GM23248 (cell line): Measurements from ENCODE around the gene VPS54. TPM values are rescaled to one million over a fixed set of nuclear protein-coding genes. Genes with fewer than 3 reads are reported as not detected.

Experiments
- DNase-seq: peaks from one replicate; pipeline ENCODE4 v3.0.0-alpha.2; 2015
- H2AFZ ChIP-seq: fragments of 200-600 bp; sonication (generic); 2 replicates; pipeline ENCODE4 v1.6.1; 2016; ENCODE audit warnings: antibody characterized with exemption
- H3F3A ChIP-seq: fragments of 200-600 bp; sonication (generic); 2 replicates; pipeline ENCODE4 v1.6.1; 2016; ENCODE audit warnings: mild to moderate bottlenecking, antibody characterized with exemption, mixed run types; ENCODE audit not compliant: insufficient read depth
- H3K27ac ChIP-seq: fragments of 200-600 bp; sonication (generic); 2 replicates; pipeline ENCODE4 v1.5.1; 2016; ENCODE audit warnings: mild to moderate bottlenecking
- H3K27me3 ChIP-seq: fragments of 200-600 bp; sonication (generic); replicated peaks from 2 replicates; pipeline ENCODE4 v1.6.1; 2016; ENCODE audit warnings: mild to moderate bottlenecking; ENCODE audit not compliant: insufficient read depth
- H3K36me3 ChIP-seq: fragments of 200-600 bp; sonication (generic); 2 replicates; pipeline ENCODE4 v1.6.1; 2016; ENCODE audit warnings: low read depth, mild to moderate bottlenecking
- H3K4me1 ChIP-seq: fragments of 200-600 bp; sonication (generic); 2 replicates; pipeline ENCODE4 v1.6.1; 2016; ENCODE audit warnings: mild to moderate bottlenecking; ENCODE audit not compliant: insufficient read depth
- H3K4me2 ChIP-seq: fragments of 200-600 bp; sonication (generic); one replicate; pipeline ENCODE4 v1.6.1; 2016; ENCODE audit warnings: mild to moderate bottlenecking; ENCODE audit not compliant: unreplicated experiment
- H3K4me3 ChIP-seq: fragments of 200-600 bp; sonication (generic); 2 replicates; pipeline ENCODE4 v1.5.1; 2016; ENCODE audit warnings: mild to moderate bottlenecking
- H3K79me2 ChIP-seq: fragments of 200-600 bp; sonication (generic); 2 replicates; pipeline ENCODE4 v1.6.1; 2016; ENCODE audit warnings: mild to moderate bottlenecking; ENCODE audit not compliant: insufficient read depth
- H3K9ac ChIP-seq: fragments of 200-600 bp; sonication (generic); 2 replicates; pipeline ENCODE4 v1.6.1; 2016; ENCODE audit warnings: mild to moderate bottlenecking
- H3K9me2 ChIP-seq: fragments of 200-600 bp; sonication (generic); 2 replicates; pipeline ENCODE4 v1.6.1; 2016; ENCODE audit warnings: mixed run types, mild to moderate bottlenecking, moderate library complexity; ENCODE audit not compliant: insufficient read depth
- H3K9me3 ChIP-seq: fragments of 200-600 bp; sonication (generic); one replicate; pipeline ENCODE4 v1.6.1; 2017; ENCODE audit warnings: low read depth
- H4K20me1 ChIP-seq: fragments of 200-600 bp; sonication (generic); 2 replicates; pipeline ENCODE4 v1.6.0; 2016; ENCODE audit not compliant: insufficient read depth
- EZH2 ChIP-seq: fragments of 200-600 bp; sonication (generic); IDR thresholded peaks from 2 replicates; pipeline ENCODE4 v1.6.1; 2018; ENCODE audit warnings: antibody characterized with exemption, mild to moderate bottlenecking; ENCODE audit not compliant: insufficient read depth, poor library complexity, severe bottlenecking
- EZH2phosphoT487 ChIP-seq: fragments of 200-600 bp; sonication (generic); IDR thresholded peaks from 2 replicates; pipeline ENCODE4 v1.6.1; 2018; ENCODE audit warnings: antibody characterized with exemption, moderate library complexity, mild to moderate bottlenecking, low read depth; ENCODE audit not compliant: insufficient read depth
- WGBS, 2 experiments: methylation state at CpG; one replicate each; pipeline ENCODE4 v1.1.6; 2015 to 2017; ENCODE audit warnings: low lambda C conversion rate in 2 of 2, low coverage in 1 of 2; ENCODE audit errors: missing lambda C conversion rate in 2 of 2; 5-methylcytosine and 5-hydroxymethylcytosine counted together
- in situ Hi-C: fragments of 300-500 bp; cut with MboI; formaldehyde crosslinking; loops from 2 replicates; pipeline ENCODE4 v1.15.0; 2020
- polyA plus RNA-seq: library from polyadenylated mRNA; unstranded; fragments of >200 nt; fragmentation: Nextera tagmentation; extraction: Ambion mirVana; gene quantifications from 2 replicates; pipeline ENCODE4 v1.2.1, GENCODE V29; 2016
- total RNA-seq: library from RNA; depleted of rRNA; stranded (reverse); fragments of >200 nt; shearing (Covaris generic); gene quantifications from 2 replicates; pipeline ENCODE4 v1.2.3, GENCODE V29; 2014

The VPS54 gene
- total and polyA plus RNA-seq, 2 experiments from 2014 or later, result 6.5 to 12.9 TPM

DNA sequence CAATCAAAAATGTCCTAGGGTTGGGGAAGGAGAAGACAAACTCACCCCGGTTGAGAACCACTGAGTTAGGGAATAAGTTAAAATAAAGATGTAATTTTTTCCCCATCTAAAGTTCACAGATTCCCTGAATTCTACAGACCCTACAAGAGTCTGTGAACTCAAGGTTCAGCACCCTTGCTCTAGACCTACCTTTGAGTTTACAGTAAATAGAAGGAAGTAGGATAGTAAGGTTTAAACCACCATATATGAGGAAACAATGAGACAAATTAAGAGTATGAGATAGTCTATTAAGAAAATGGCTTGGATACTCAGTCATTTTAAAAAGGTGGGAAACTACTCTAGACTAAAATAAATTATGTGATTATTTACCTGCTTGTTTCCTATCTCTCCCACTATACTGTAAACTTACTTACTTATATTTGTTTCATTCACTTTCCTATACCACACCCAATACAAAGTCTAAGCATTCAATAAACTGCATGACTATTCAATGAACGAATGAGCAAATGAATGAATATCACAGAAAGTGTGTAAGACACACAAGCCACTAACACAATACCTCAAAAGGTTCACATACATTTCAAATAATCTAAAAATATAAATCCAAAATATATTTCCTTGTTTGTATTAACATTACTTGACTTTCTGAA, 13.4 kb downstream of the VPS54 start:
- H4K20me1 ChIP-seq, result peaks cover 10% of the 10 kb centered on the region; the same call in 1 of the 2 replicates

DNA sequence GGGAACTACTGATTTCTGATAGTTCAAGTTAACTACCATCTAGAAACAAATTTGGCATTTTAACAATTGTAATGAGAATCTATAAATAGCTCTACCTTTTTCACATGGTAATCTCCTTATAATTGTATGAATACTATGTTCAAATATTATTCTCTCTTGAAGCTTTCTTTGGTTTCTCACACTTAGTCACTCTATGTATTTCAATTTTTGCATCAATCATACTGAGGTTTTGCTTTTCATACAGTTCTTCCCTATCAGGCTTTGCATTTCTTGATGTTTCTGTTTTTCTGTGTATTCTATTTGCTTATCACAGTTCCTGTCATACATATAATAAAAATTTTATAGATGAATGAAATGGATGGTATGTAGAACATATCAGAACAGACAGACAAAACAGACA, 16.0 kb downstream of the VPS54 start:
- DNase-seq, result no peak
- Histone ChIP-seq H3K4me2 (no peak overlapping the region), H3K27me3 (no peaks in the 10 kb centered on the region), H3K9me3 (no peaks in the 10 kb centered on the region), H3K4me3 (no peak overlapping the region), H3K4me1 (no peaks in the 10 kb centered on the region), H3K9me2 (no peaks in the 10 kb centered on the region; the same call in 1 of the 2 replicates), H3K79me2 (peaks cover 100% of the 10 kb centered on the region), H4K20me1 (peaks cover 10% of the 10 kb centered on the region; the same call in 1 of the 2 replicates), H3K27ac (no peak overlapping the region), H2AFZ (no peak overlapping the region), H3F3A (no peaks in the 10 kb centered on the region), H3K9ac (no peak overlapping the region), H3K36me3 (no peaks in the 10 kb centered on the region)
- in situ Hi-C loops, result no loop called here
- TF ChIP-seq EZH2 (no peak), EZH2phosphoT487 (no peak)

More for the DNA sequence above, 13.4 kb downstream of the VPS54 start:
- Histone ChIP-seq H3K27ac (no peak overlapping the region), H3K4me3 (no peak overlapping the region), H3K9me3 (no peaks in the 10 kb centered on the region), H3K9me2 (no peaks in the 10 kb centered on the region), H3K79me2 (peaks cover 100% of the 10 kb centered on the region), H3K4me2 (no peak overlapping the region), H3K36me3 (no peaks in the 10 kb centered on the region), H3K9ac (no peak overlapping the region), H2AFZ (no peak overlapping the region), H3F3A (no peaks in the 10 kb centered on the region), H3K27me3 (no peaks in the 10 kb centered on the region), H3K4me1 (no peaks in the 10 kb centered on the region)
- no peak for DNase-seq
- no peak for TF ChIP-seq EZH2phosphoT487
- no peak for TF ChIP-seq EZH2
- in situ Hi-C loops, result no loop called here
- WGBS, 2 experiments, result 99 to 100% methylated on average over 2 of the region's 2 CpGs

DNA sequence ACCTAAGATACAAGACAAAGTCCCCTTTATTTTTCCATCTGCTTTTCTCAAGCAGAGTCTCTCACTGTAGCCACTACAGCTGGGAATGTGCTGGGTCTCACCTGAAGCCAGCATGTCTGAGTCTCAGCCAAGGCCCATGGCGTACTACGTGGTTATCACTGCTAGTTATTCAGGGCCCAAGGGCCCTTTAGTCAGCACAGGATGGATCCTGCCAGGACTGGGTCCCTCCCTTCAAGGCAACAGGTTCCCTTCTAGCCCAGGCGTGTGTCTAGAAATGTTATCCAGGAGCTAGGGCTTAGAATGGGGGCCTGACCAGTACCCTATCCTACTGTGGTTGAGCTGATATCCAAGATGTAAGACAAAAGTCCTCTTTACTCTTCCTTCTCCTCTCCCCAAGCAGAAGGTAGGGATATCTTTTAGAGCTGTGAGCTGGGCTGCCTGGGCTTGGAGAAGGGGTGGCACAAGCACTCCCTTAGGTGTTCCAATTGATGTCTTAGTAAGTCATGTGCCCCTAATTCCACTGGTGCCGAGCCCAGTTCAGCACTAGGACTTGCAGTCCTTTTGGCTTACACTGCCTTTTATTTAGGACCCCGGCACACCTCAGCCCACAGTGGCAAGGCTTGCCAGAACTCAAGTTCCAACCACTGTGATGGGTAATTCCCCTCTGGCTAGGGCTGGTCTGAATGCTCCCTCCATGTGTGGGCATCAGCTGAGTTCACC, 17.7 kb downstream of the VPS54 start:
- in situ Hi-C loops, result no loop called here
- H3K9me2 ChIP-seq, result no peaks in the 10 kb centered on the region; the same call in 1 of the 2 replicates
- TF ChIP-seq EZH2 (no peak), EZH2phosphoT487 (no peak)
- no peak overlapping the region for H3K4me2 ChIP-seq
- no peak overlapping the region for H3K9ac ChIP-seq
- DNase-seq, result no peak
- H3K4me1 ChIP-seq, result no peaks in the 10 kb centered on the region
- H3K36me3 ChIP-seq, result no peaks in the 10 kb centered on the region
- no peaks in the 10 kb centered on the region for H3K27me3 ChIP-seq
- H3K4me3 ChIP-seq, result no peak overlapping the region
- no peaks in the 10 kb centered on the region for H3K9me3 ChIP-seq
- H3K79me2 ChIP-seq, result peaks cover 99% of the 10 kb centered on the region
- H3K27ac ChIP-seq, result no peak overlapping the region
- H4K20me1 ChIP-seq, result peaks cover 10% of the 10 kb centered on the region; the same call in 1 of the 2 replicates
- H2AFZ ChIP-seq, result no peak overlapping the region
- H3F3A ChIP-seq, result no peaks in the 10 kb centered on the region
- WGBS, 2 experiments, result 98 to 99% methylated on average over 5 of the region's 5 CpGs

DNA sequence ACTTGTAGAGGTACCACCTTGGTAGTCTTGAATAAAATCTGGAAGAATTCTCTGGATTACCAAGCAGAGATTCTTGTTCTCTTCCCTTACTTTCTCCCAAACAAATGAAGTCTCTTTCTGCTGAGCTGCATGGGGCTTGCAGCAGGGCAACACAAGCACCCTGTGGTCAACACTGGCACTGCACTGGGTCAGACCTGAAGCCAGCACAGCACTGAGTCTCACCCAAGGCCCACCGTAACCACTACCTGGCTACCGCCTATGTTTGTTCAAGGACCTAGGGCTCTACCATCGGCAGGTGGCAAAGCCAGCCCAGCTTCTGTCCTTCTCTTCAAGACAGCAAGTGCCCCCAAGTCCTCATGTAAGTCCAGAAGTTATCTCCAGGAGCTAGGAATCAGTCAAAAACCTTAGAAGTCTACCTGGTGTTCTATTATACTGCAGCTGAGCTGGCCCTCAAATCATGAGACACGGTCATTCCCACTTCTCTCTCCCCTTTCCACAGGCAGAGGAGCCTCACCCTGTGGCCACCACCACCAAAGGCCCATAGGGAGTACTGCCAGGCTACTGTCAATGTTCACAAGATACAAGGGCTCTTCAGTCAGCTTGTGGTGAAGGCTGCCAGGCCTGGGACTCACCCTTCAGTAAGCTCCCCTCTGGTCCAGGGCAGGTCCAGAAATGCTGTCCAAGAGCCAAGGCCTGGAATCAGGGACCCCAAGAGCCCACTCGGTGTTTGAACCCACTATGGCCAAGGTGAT, 18.4 kb downstream of the VPS54 start:
- Histone ChIP-seq H3K27ac (no peak overlapping the region), H3K36me3 (no peaks in the 10 kb centered on the region), H3K9me3 (no peaks in the 10 kb centered on the region), H3F3A (peaks cover 2% of the 10 kb centered on the region; the same call in 1 of the 2 replicates), H3K79me2 (peaks cover 99% of the 10 kb centered on the region), H2AFZ (no peak overlapping the region), H3K4me3 (no peak overlapping the region), H4K20me1 (peaks cover 10% of the 10 kb centered on the region; the same call in 1 of the 2 replicates), H3K4me2 (no peak overlapping the region), H3K9me2 (no peaks in the 10 kb centered on the region; the same call in 1 of the 2 replicates), H3K4me1 (no peaks in the 10 kb centered on the region), H3K9ac (no peak overlapping the region), H3K27me3 (no peaks in the 10 kb centered on the region)
- no peak for DNase-seq
- 97 to 98% methylated on average over 5 of the region's 5 CpGs for WGBS, 2 experiments
- in situ Hi-C loops, result no loop called here
- TF ChIP-seq EZH2, result no peak
- TF ChIP-seq EZH2phosphoT487, result no peak
